Sigmoid colon (tissue), 4 donors: ENCODE measurements around the gene UMODL1.

Source experiments
- CTCF ChIP-seq, 4 experiments: fragments of 450-650 bp in 3 of 4; fragments of 200-600 bp in 1 of 4; IDR thresholded peaks; one replicate each; pipeline ENCODE4 v1.5.1; 2016 to 2019; ENCODE audit warnings: antibody characterized with exemption in 4 of 4, mild to moderate bottlenecking in 3 of 4, moderate library complexity in 2 of 4
- EP300 ChIP-seq, 4 donors: sonication (generic); formaldehyde crosslinking; IDR thresholded peaks; one replicate each; pipeline ENCODE4 v1.6.1; 2017; ENCODE audit warnings: antibody characterized with exemption in 4 of 4
- POLR2A ChIP-seq, 2 donors: fragments of 450-650 bp; IDR thresholded peaks; one replicate each; pipeline ENCODE4 v1.6.1; 2016; ENCODE audit warnings: antibody characterized with exemption in 2 of 2, mild to moderate bottlenecking in 2 of 2, moderate library complexity in 2 of 2
- POLR2AphosphoS5 ChIP-seq, 4 donors: sonication (generic); formaldehyde crosslinking; IDR thresholded peaks; one replicate each; pipeline ENCODE4 v1.6.1; 2017; ENCODE audit warnings: antibody characterized with exemption in 4 of 4

DNA sequence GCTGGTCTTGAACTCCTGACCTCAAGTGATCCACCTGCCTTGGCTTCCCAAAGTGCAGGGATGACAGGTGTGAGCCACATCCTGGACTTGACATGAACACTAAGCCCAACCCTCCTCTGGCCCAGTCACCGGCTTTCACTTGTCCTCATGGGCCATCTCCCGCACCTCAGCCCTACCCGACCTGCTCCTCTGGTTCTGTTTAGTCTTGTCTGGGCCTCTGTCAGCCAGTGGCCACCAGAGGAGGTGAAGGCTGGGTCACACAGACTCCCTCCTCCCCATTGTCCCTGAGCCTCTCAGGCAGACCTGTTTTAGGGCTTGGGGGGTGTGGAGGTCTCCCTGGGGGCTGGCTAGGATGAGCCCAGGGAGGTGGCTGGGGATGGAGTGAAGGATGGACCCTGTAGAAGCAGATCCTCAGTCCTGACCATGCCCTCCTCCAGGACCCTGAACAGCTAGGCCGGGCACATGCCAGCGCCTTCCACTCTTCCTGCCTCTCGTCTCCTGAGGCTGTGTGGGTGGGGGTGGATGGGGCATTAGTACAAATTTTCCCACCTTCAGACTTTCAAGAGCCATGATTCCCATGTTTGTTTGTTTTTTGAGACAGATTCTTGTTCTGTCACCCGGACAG lies 26.1 kb upstream of the UMODL1 start:
- no peak for TF ChIP-seq CTCF (IDR thresholded peaks at IDR 0.05)
- no peak for TF ChIP-seq POLR2A (IDR thresholded peaks at IDR 0.05)
- TF ChIP-seq POLR2AphosphoS5 (IDR thresholded peaks at IDR 0.05) = no peak
- no peak for TF ChIP-seq EP300 (IDR thresholded peaks at IDR 0.05)
